ENCODE data around the gene NDUFA8.

GRCh38 chr9:122106576-122106975 lies 53.0 kb downstream of the NDUFA8 start:
- TF ChIP-seq, protein P1, sequence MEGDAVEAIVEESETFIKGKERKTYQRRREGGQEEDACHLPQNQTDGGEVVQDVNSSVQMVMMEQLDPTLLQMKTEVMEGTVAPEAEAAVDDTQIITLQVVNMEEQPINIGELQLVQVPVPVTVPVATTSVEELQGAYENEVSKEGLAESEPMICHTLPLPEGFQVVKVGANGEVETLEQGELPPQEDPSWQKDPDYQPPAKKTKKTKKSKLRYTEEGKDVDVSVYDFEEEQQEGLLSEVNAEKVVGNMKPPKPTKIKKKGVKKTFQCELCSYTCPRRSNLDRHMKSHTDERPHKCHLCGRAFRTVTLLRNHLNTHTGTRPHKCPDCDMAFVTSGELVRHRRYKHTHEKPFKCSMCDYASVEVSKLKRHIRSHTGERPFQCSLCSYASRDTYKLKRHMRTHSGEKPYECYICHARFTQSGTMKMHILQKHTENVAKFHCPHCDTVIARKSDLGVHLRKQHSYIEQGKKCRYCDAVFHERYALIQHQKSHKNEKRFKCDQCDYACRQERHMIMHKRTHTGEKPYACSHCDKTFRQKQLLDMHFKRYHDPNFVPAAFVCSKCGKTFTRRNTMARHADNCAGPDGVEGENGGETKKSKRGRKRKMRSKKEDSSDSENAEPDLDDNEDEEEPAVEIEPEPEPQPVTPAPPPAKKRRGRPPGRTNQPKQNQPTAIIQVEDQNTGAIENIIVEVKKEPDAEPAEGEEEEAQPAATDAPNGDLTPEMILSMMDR (IDR thresholded peaks at IDR 0.05), result no peak
- TF ChIP-seq ZFX (IDR thresholded peaks at IDR 0.05; ENCODE audit: borderline replicate concordance), result no peak

Measured in 22Rv1 (cell line).